HepG2 (cell line): ENCODE measurements around the gene TMC4. TPM values are rescaled to one million over a fixed set of nuclear protein-coding genes. Genes with fewer than 3 reads are reported as not detected.

Experiments used
- GFI1 ChIP-seq: sonication (generic); formaldehyde crosslinking; IDR thresholded peaks from 2 replicates; pipeline ENCODE4 v1.5.0; 2020; ENCODE audit warnings: missing genetic modification reagents, mild to moderate bottlenecking, borderline replicate concordance
- HOXA9 ChIP-seq: sonication (generic); formaldehyde crosslinking; IDR thresholded peaks from 2 replicates; pipeline ENCODE4 v1.8.1; 2022; ENCODE audit warnings: missing genetic modification reagents, mild to moderate bottlenecking, moderate library complexity, borderline replicate concordance
- KMT2B ChIP-seq: IDR thresholded peaks from 2 replicates; pipeline ENCODE4 v1.6.1; 2016; ENCODE audit warnings: missing genetic modification reagents, missing compliant biosample characterization
- MBNL3 ChIP-seq: fragments of 250-450 bp; sonication (Bioruptor Pico); conservative IDR thresholded peaks from 2 replicates; pipeline ENCODE4 v1.8.0; 2022; ENCODE audit warnings: mild to moderate bottlenecking, inconsistent platforms
- SALL1 ChIP-seq: sonication (generic); formaldehyde crosslinking; IDR thresholded peaks from 2 replicates; pipeline ENCODE4 v1.8.0; 2022; ENCODE audit warnings: mild to moderate bottlenecking, missing genetic modification reagents
- SNAPC2 ChIP-seq: sonication (generic); formaldehyde crosslinking; IDR thresholded peaks from 2 replicates; pipeline ENCODE4 v1.8.1; 2022; ENCODE audit warnings: mild to moderate bottlenecking, missing genetic modification reagents
- TSC22D2 ChIP-seq: sonication (generic); formaldehyde crosslinking; IDR thresholded peaks from 2 replicates; pipeline ENCODE4 v1.5.1; 2020; ENCODE audit warnings: missing genetic modification reagents, mild to moderate bottlenecking, borderline replicate concordance
- ZNF17 ChIP-seq: sonication (generic); formaldehyde crosslinking; IDR thresholded peaks from 2 replicates; pipeline ENCODE4 v1.5.0; 2020; ENCODE audit warnings: mild to moderate bottlenecking, missing genetic modification reagents
- ZNF569 ChIP-seq: sonication (generic); formaldehyde crosslinking; IDR thresholded peaks from 2 replicates; pipeline ENCODE4 v1.5.0; 2020; ENCODE audit warnings: mild to moderate bottlenecking, missing genetic modification reagents, moderate library complexity, borderline replicate concordance
- ZNF737 ChIP-seq: sonication (generic); formaldehyde crosslinking; IDR thresholded peaks from 2 replicates; pipeline ENCODE4 v1.5.0; 2020; ENCODE audit warnings: missing genetic modification reagents, mild to moderate bottlenecking, borderline replicate concordance
- ZNF83 ChIP-seq: sonication (generic); formaldehyde crosslinking; IDR thresholded peaks from 2 replicates; pipeline ENCODE4 v1.4.0; 2020; ENCODE audit warnings: missing genetic modification reagents, mild to moderate bottlenecking, borderline replicate concordance
- polyA plus RNA-seq, 8 experiments: library from polyadenylated mRNA; depleted of rRNA in 3 of 8; stranded (reverse) in 7 of 8; unstranded in 1 of 8; fragments of >200 nt; fragmentation: Illumina TruSeq in 4 of 8; extraction: Trizol in 4 of 8; gene quantifications; 2 replicates each; pipeline versions ENCODE4 v1.2.1 to v1.2.3, GENCODE V29; 2011 to 2016; ENCODE audit warnings: low read depth in 4 of 8, missing spikeins in 1 of 8, mixed read lengths in 1 of 8; ENCODE audit not compliant: insufficient read depth in 1 of 8
- total RNA-seq, 5 experiments: library from RNA; depleted of rRNA; stranded (reverse); fragments of >200 nt; fragmentation: Illumina TruSeq; extraction: Trizol; gene quantifications; 2 replicates each; pipeline ENCODE4 v1.2.3, GENCODE V29; 2016; ENCODE audit warnings: low read depth in 1 of 5
- TF ChIP-seq, protein P1 (sequence below): sonication (generic); formaldehyde crosslinking; IDR thresholded peaks from 2 replicates; pipeline ENCODE4 v1.4.0; 2020; ENCODE audit warnings: missing genetic modification reagents
- TF ChIP-seq, protein P2 (sequence below): sonication (generic); formaldehyde crosslinking; IDR thresholded peaks from 2 replicates; pipeline ENCODE4 v1.5.0; 2020; ENCODE audit warnings: missing genetic modification reagents
- TF ChIP-seq, protein P3 (sequence below): sonication (generic); formaldehyde crosslinking; IDR thresholded peaks from 2 replicates; pipeline ENCODE4 v1.4.0; 2020; ENCODE audit warnings: mild to moderate bottlenecking, missing genetic modification reagents
- TF ChIP-seq, protein P4 (sequence below): IDR thresholded peaks from 2 replicates; pipeline ENCODE4 v1.6.1; 2012; ENCODE audit warnings: low read length, improper control_type of control experiment

TMC4 gene
- total and polyA plus RNA-seq, 2 of the 13 experiments (the other 11 are each of a cell fraction or from before 2014, with no cell fraction given): 0.13 to 0.24 TPM

DNA sequence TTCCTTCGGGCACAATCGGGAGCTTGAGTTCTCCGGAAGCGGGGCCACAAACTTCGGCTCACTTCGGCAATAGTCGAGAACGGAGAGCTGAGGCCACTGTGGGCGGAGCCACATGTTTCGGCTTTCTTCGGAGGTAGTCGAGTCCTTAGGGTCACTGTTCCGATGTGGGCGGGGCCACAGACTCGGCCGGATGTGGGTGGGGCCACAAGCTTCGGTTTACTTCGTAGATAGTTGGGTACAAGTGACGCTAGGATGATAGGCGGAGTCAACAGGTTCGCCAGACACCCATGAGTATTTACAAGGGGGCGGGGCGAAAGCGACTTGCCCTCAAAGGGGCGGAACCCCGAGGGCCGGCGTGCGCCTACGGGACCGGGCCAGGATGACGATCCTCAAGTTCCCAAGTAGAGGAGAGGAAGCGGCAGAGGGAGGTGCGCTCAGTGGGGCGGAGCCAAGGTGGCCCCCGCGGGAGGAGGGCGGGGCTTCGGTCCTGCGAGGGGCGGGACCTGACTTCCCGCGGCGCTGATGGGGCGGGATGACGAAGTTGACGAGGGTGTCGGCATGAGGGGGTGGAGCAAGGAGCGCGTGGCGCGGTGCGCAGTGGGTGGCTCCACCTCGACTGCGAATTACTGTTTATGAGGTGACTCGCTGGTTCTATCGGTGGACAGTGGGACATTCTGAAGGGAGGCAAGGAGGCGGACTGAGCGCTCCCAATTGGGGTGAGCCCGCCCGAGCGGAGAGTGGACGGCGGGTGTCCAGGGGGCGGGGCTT is 17.0 kb upstream of the TMC4 start (continued):
- TF ChIP-seq, protein P1, sequence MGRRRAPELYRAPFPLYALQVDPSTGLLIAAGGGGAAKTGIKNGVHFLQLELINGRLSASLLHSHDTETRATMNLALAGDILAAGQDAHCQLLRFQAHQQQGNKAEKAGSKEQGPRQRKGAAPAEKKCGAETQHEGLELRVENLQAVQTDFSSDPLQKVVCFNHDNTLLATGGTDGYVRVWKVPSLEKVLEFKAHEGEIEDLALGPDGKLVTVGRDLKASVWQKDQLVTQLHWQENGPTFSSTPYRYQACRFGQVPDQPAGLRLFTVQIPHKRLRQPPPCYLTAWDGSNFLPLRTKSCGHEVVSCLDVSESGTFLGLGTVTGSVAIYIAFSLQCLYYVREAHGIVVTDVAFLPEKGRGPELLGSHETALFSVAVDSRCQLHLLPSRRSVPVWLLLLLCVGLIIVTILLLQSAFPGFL (CRISPR knock-in tag): no peak
- TF ChIP-seq GFI1 (CRISPR knock-in tag): no peak; the same call in 1 of the 2 replicates
- no peak for TF ChIP-seq ZNF83 (CRISPR knock-in tag)
- TF ChIP-seq ZNF737 (CRISPR knock-in tag): no peak
- TF ChIP-seq ZNF17 (CRISPR knock-in tag): no peak
- no peak for TF ChIP-seq ZNF569 (CRISPR knock-in tag)
- TF ChIP-seq KMT2B (CRISPR knock-in tag): no peak
- TF ChIP-seq, protein P2, sequence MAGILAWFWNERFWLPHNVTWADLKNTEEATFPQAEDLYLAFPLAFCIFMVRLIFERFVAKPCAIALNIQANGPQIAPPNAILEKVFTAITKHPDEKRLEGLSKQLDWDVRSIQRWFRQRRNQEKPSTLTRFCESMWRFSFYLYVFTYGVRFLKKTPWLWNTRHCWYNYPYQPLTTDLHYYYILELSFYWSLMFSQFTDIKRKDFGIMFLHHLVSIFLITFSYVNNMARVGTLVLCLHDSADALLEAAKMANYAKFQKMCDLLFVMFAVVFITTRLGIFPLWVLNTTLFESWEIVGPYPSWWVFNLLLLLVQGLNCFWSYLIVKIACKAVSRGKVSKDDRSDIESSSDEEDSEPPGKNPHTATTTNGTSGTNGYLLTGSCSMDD: no peak
- peak; percentile 66; the same call in 1 of the 2 replicates for TF ChIP-seq SNAPC2 (CRISPR knock-in tag)
- TF ChIP-seq HOXA9 (CRISPR knock-in tag): no peak
- TF ChIP-seq, protein P3, sequence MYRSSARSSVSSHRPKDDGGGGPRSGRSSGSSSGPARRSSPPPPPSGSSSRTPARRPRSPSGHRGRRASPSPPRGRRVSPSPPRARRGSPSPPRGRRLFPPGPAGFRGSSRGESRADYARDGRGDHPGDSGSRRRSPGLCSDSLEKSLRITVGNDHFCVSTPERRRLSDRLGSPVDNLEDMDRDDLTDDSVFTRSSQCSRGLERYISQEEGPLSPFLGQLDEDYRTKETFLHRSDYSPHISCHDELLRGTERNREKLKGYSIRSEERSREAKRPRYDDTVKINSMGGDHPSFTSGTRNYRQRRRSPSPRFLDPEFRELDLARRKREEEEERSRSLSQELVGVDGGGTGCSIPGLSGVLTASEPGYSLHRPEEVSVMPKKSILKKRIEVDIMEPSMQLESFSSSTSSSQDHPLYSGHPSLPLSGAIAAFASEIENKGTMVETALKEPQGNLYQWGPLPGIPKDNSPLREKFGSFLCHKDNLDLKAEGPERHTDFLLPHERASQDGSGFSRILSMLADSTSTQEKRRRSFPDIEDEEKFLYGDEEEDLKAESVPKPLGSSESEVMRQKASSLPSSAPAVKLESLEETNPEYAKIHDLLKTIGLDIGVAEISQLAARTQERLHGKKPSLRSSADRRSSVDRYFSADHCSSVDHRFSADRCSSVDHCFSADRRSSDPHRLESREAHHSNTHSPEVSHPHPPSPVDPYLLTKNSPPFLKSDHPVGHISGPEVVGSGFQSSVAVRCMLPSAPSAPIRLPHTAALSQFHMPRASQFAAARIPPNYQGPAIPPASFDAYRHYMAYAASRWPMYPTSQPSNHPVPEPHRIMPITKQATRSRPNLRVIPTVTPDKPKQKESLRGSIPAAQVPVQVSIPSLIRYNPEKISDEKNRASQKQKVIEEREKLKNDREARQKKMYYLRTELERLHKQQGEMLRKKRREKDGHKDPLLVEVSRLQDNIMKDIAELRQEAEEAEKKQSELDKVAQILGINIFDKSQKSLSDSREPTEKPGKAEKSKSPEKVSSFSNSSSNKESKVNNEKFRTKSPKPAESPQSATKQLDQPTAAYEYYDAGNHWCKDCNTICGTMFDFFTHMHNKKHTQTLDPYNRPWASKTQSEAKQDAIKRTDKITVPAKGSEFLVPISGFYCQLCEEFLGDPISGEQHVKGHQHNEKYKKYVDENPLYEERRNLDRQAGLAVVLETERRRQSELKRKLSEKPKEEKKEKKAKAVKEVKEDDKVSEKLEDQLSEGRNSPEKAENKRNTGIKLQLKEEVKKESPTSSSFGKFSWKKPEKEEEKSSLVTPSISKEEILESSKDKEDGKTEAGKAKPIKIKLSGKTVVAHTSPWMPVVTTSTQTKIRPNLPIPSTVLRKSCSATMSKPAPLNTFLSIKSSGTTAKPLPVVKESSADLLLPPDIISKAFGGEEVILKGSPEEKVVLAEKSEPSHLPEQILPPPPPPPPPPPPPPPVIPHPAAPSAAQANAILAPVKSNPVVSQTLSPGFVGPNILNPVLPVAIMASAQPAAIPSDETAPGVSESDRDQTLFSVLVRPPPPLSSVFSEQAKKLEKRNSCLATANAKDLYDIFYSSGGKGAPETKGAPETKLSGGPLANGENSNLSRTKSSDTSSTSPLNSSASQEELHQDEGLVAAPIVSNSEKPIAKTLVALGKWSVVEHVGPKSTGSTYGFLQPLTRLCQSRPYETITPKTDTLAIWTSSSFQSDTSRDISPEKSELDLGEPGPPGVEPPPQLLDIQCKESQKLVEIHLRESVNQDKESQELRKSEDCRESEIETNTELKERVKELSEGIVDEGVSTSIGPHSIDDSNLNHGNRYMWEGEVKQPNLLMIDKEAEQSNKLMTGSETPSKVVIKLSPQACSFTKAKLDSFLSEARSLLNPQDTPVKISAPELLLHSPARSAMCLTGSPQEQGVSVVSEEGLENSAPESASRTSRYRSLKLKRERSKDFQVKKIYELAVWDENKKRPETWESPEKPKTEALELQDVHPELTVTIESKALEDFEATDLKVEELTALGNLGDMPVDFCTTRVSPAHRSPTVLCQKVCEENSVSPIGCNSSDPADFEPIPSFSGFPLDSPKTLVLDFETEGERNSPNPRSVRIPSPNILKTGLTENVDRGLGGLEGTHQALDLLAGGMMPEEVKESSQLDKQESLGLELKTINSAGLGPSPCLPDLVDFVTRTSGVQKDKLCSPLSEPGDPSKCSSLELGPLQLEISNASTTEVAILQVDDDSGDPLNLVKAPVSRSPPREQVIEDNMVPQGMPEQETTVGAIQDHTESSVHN (CRISPR knock-in tag): no peak
- no peak for TF ChIP-seq TSC22D2
- TF ChIP-seq SALL1 (CRISPR knock-in tag): peak; percentile 78
- TF ChIP-seq, protein P4, sequence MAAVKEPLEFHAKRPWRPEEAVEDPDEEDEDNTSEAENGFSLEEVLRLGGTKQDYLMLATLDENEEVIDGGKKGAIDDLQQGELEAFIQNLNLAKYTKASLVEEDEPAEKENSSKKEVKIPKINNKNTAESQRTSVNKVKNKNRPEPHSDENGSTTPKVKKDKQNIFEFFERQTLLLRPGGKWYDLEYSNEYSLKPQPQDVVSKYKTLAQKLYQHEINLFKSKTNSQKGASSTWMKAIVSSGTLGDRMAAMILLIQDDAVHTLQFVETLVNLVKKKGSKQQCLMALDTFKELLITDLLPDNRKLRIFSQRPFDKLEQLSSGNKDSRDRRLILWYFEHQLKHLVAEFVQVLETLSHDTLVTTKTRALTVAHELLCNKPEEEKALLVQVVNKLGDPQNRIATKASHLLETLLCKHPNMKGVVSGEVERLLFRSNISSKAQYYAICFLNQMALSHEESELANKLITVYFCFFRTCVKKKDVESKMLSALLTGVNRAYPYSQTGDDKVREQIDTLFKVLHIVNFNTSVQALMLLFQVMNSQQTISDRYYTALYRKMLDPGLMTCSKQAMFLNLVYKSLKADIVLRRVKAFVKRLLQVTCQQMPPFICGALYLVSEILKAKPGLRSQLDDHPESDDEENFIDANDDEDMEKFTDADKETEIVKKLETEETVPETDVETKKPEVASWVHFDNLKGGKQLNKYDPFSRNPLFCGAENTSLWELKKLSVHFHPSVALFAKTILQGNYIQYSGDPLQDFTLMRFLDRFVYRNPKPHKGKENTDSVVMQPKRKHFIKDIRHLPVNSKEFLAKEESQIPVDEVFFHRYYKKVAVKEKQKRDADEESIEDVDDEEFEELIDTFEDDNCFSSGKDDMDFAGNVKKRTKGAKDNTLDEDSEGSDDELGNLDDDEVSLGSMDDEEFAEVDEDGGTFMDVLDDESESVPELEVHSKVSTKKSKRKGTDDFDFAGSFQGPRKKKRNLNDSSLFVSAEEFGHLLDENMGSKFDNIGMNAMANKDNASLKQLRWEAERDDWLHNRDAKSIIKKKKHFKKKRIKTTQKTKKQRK: no peak
- no peak for TF ChIP-seq MBNL3 (CRISPR knock-in tag)
